NCI-H2107 treated with DMSO at 0.1 percent for 48 hours (cell line): Measurements from ENCODE around the gene ATAD2B.

Source experiments
- DNase-seq: peaks from one replicate; lab custom pipeline; 2025; ENCODE audit not compliant: unreplicated experiment; lab: John Stamatoyannopoulos, UW

The ATAD2B gene

GRCh38 chr2:23915327-23915726 lies 11.6 kb downstream of the ATAD2B start:
- no peak for DNase-seq

GRCh38 chr2:23912054-23912453 lies 14.9 kb downstream of the ATAD2B start:
- DNase-seq = no peak

- no peak for DNase-seq
Measured at GRCh38 chr2:23905155-23905554, 21.8 kb downstream of the ATAD2B start.

GRCh38 chr2:23904692-23905091 lies 22.2 kb downstream of the ATAD2B start:
- no peak for DNase-seq

GRCh38 chr2:23904215-23904614 lies 22.7 kb downstream of the ATAD2B start:
- DNase-seq = no peak

- DNase-seq = no peak
Measured at GRCh38 chr2:23903034-23903433, 23.9 kb downstream of the ATAD2B start.

GRCh38 chr2:23901966-23902846 lies 24.7 kb downstream of the ATAD2B start:
- DNase-seq = no peak

GRCh38 chr2:23900541-23901322 lies 26.2 kb downstream of the ATAD2B start:
- no peak for DNase-seq

- DNase-seq = no peak
Measured at GRCh38 chr2:23900133-23900532, 26.8 kb downstream of the ATAD2B start.

- DNase-seq = peak; percentile 26
Measured at GRCh38 chr2:23871206-23871605, 55.7 kb downstream of the ATAD2B start.

GRCh38 chr2:23867449-23867848 lies 59.5 kb downstream of the ATAD2B start:
- DNase-seq = no peak

- DNase-seq = no peak
Measured at GRCh38 chr2:23862716-23863426, 64.1 kb downstream of the ATAD2B start.

- no peak for DNase-seq
Measured at GRCh38 chr2:23861952-23862351, 65.0 kb downstream of the ATAD2B start.

GRCh38 chr2:23859983-23860382 lies 66.9 kb downstream of the ATAD2B start:
- no peak for DNase-seq

- no peak for DNase-seq
Measured at GRCh38 chr2:23859234-23859633, 67.7 kb downstream of the ATAD2B start.

- DNase-seq = no peak
Measured at GRCh38 chr2:23850564-23851256, 76.2 kb downstream of the ATAD2B start.

GRCh38 chr2:23844905-23845304 lies 82.0 kb downstream of the ATAD2B start:
- DNase-seq = no peak

GRCh38 chr2:23843051-23843976 lies 83.6 kb downstream of the ATAD2B start:
- DNase-seq = no peak

- no peak for DNase-seq
Measured at GRCh38 chr2:23839919-23840578, 86.9 kb downstream of the ATAD2B start.
